Testis (tissue), 3 donors: ENCODE data around the gene ALDH1A2. TPM values are rescaled to one million over a fixed set of nuclear protein-coding genes. Genes with fewer than 3 reads are reported as not detected.
"Not testable (repeated sequence)": the region's sequence is repeated elsewhere in the genome, so short reads cannot be mapped to it uniquely, and the experiment has no call there.

Experiments
- DNase-seq: peaks from one replicate; pipeline ENCODE4 v3.0.0-alpha.2; 2019
- H3K27ac ChIP-seq, 2 donors: fragments of 200-600 bp; sonication (generic); one replicate each; pipeline ENCODE4 v1.5.1; 2019
- H3K27me3 ChIP-seq: fragments of 200-600 bp; sonication (generic); one replicate; pipeline ENCODE4 v1.5.1; 2019
- H3K36me3 ChIP-seq: fragments of 200-600 bp; sonication (generic); one replicate; pipeline ENCODE4 v1.5.1; 2017; ENCODE audit warnings: low read depth; ENCODE audit errors: missing control alignments
- H3K4me1 ChIP-seq: fragments of 200-600 bp; sonication (generic); one replicate; pipeline ENCODE4 v1.5.1; 2019
- H3K4me3 ChIP-seq, 2 donors: fragments of 200-600 bp; sonication (generic); one replicate each; pipeline ENCODE4 v1.5.1; 2017 to 2019
- H3K9me3 ChIP-seq: fragments of 200-600 bp; sonication (generic); one replicate; pipeline ENCODE4 v1.5.1; 2017
- CTCF ChIP-seq, 3 experiments: fragments of 450-650 bp in 2 of 3; fragments of 200-600 bp in 1 of 3; sonication (generic) in 1 of 3; IDR thresholded peaks; one replicate each; pipeline ENCODE4 v1.5.1; 2016 to 2019; ENCODE audit warnings: antibody characterized with exemption in 3 of 3, mild to moderate bottlenecking in 2 of 3, moderate library complexity in 1 of 3
- POLR2A ChIP-seq: fragments of 450-650 bp; IDR thresholded peaks from one replicate; pipeline ENCODE4 v1.6.1; 2017; ENCODE audit warnings: antibody characterized with exemption, mild to moderate bottlenecking, moderate library complexity
- WGBS, 2 donors: methylation state at CpG; one replicate each; pipeline ENCODE4 v1.1.5; 2018; 5-methylcytosine and 5-hydroxymethylcytosine counted together
- intact Hi-C: fragments of 100-400 bp; cut with DNase I; formaldehyde crosslinking; loops from one replicate; pipeline ENCODE4 v1.15.1; 2023; ENCODE audit warnings: low total_unique reads
- polyA plus RNA-seq: library from polyadenylated mRNA; stranded (reverse); fragments of 350-450 nt; fragmentation: Illumina TruSeq; extraction: RNeasy Lipid Tissue Mini Kit (QIAGEN cat#74804); gene quantifications from one replicate; pipeline ENCODE4 v1.2.3, GENCODE V29; 2014; ENCODE audit warnings: low read depth, low replicate concordance; ENCODE audit not compliant: insufficient read depth
- total RNA-seq, 2 donors: library from RNA; depleted of rRNA; stranded (reverse); fragments of >200 nt; gene quantifications; one replicate each; pipeline ENCODE4 v1.2.3, GENCODE V29; 2016

The ALDH1A2 gene
- total and polyA plus RNA-seq, 3 donors from 2014 or later, result 71.2 to 210 (median 91.2) TPM

- Histone ChIP-seq H3K27me3 (no peaks in the 10 kb centered on the region), H3K9me3 (no peaks in the 10 kb centered on the region), H3K4me3 (no peak overlapping the region), H3K4me1 (no peaks in the 10 kb centered on the region), H3K27ac (no peak overlapping the region), H3K36me3 (no peaks in the 10 kb centered on the region)
- intact Hi-C loops, result no loop called here
- 72 to 82% methylated on average over 1 of the region's 1 CpG for WGBS, 2 donors
- no peak for TF ChIP-seq CTCF (IDR thresholded peaks at IDR 0.05)
- no peak for TF ChIP-seq POLR2A
- no peak for DNase-seq
Observed at GRCh38 chr15:58081456-58081855, 15.9 kb upstream of the ALDH1A2 start.

GRCh38 chr15:58080959-58081358 lies 15.4 kb upstream of the ALDH1A2 start:
- H3K27me3 ChIP-seq, H3K9me3 ChIP-seq, intact Hi-C loops, H3K4me1 ChIP-seq, H3K36me3 ChIP-seq, DNase-seq, H3K4me3 ChIP-seq, H3K27ac ChIP-seq: not testable (repeated sequence)
- WGBS, 2 donors, result 86 to 94% methylated on average over 5 of the region's 5 CpGs

- H3K9me3 ChIP-seq, result no peaks in the 10 kb centered on the region
- intact Hi-C loops, result no loop called here
- no peaks in the 10 kb centered on the region for H3K36me3 ChIP-seq
- no peak overlapping the region for H3K4me3 ChIP-seq
- H3K27ac ChIP-seq, result no peak overlapping the region
- no peak for DNase-seq
- no peak for TF ChIP-seq CTCF (IDR thresholded peaks at IDR 0.05)
- TF ChIP-seq POLR2A, result no peak
- H3K4me1 ChIP-seq, result no peaks in the 10 kb centered on the region
- H3K27me3 ChIP-seq, result no peaks in the 10 kb centered on the region
- WGBS, 2 donors, result 61 to 71% methylated on average over 8 of the region's 8 CpGs
Observed at GRCh38 chr15:58080398-58080797, 14.9 kb upstream of the ALDH1A2 start.

- no peak overlapping the region for H3K27ac ChIP-seq
- DNase-seq, result no peak
- no peaks in the 10 kb centered on the region for H3K9me3 ChIP-seq
- H3K4me1 ChIP-seq, result no peaks in the 10 kb centered on the region
- H3K36me3 ChIP-seq, result no peaks in the 10 kb centered on the region
- H3K4me3 ChIP-seq, result no peak overlapping the region
- TF ChIP-seq CTCF (IDR thresholded peaks at IDR 0.05) (no peak), POLR2A (no peak)
- intact Hi-C loops, result no loop called here
- H3K27me3 ChIP-seq, result no peaks in the 10 kb centered on the region
Observed at GRCh38 chr15:58078591-58078990, 13.1 kb upstream of the ALDH1A2 start.

GRCh38 chr15:58077427-58077826 lies 11.9 kb upstream of the ALDH1A2 start:
- no peaks in the 10 kb centered on the region for H3K36me3 ChIP-seq
- no peaks in the 10 kb centered on the region for H3K4me1 ChIP-seq
- no peak overlapping the region for H3K27ac ChIP-seq
- H3K27me3 ChIP-seq, result no peaks in the 10 kb centered on the region
- 46 to 50% methylated on average over 1 of the region's 1 CpG for WGBS, 2 donors
- DNase-seq, result no peak
- no peaks in the 10 kb centered on the region for H3K9me3 ChIP-seq
- TF ChIP-seq POLR2A, result no peak
- no peak for TF ChIP-seq CTCF (IDR thresholded peaks at IDR 0.05)
- intact Hi-C loops, result no loop called here
- H3K4me3 ChIP-seq, result no peak overlapping the region
